ENCODE measurements around the gene ANO5.

ANO5 gene, protein sequence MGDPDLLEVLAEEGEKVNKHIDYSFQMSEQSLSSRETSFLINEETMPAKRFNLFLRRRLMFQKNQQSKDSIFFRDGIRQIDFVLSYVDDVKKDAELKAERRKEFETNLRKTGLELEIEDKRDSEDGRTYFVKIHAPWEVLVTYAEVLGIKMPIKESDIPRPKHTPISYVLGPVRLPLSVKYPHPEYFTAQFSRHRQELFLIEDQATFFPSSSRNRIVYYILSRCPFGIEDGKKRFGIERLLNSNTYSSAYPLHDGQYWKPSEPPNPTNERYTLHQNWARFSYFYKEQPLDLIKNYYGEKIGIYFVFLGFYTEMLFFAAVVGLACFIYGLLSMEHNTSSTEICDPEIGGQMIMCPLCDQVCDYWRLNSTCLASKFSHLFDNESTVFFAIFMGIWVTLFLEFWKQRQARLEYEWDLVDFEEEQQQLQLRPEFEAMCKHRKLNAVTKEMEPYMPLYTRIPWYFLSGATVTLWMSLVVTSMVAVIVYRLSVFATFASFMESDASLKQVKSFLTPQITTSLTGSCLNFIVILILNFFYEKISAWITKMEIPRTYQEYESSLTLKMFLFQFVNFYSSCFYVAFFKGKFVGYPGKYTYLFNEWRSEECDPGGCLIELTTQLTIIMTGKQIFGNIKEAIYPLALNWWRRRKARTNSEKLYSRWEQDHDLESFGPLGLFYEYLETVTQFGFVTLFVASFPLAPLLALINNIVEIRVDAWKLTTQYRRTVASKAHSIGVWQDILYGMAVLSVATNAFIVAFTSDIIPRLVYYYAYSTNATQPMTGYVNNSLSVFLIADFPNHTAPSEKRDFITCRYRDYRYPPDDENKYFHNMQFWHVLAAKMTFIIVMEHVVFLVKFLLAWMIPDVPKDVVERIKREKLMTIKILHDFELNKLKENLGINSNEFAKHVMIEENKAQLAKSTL

GRCh38 chr11:22192642-22193347 is at the start of gene ANO5:
ANO5 (plus strand) TSS chr11:22193085; CDS start chr11:22193493, 408 bp downstream.
- peaks cover 0 to 8% of the 10 kb centered on the region in 2 donors for H3K27me3 ChIP-seq (ENCODE audit: control insufficient read depth in 1 of 2, insufficient read depth in 2 of 2, low read length in 2 of 2)
- peak within 1 kb of the TSS; percentile 87 to 89 for H3K4me3 ChIP-seq (ENCODE audit: low read depth in 1 of 2, low read length in 2 of 2)
- no peaks in the 10 kb centered on the region for H3K9me3 ChIP-seq (ENCODE audit: control insufficient read depth in 1 of 2, low read length in 2 of 2)
- H3K4me1 ChIP-seq (ENCODE audit: control insufficient read depth in 1 of 2, insufficient read depth in 2 of 2, low read length in 2 of 2) = peaks cover 11 to 17% of the 10 kb centered on the region in 2 donors
- H3K9ac ChIP-seq (ENCODE audit: low read depth in 1 of 2, low read length in 2 of 2) = peak within 1 kb of the TSS; percentile 77 to 81
- H3K36me3 ChIP-seq (ENCODE audit: control insufficient read depth in 1 of 2, insufficient read depth in 2 of 2, low read length in 2 of 2) = no peaks in the 10 kb centered on the region
- H3K27ac ChIP-seq (ENCODE audit: low read depth, low read length) = no peak within 1 kb of the TSS

GRCh38 chr11:22151649-22152197 is 41.2 kb upstream of the ANO5 start:
- H3K4me3 ChIP-seq (ENCODE audit: low read depth in 1 of 2, low read length in 2 of 2) = no peak overlapping the region
- H3K4me1 ChIP-seq (ENCODE audit: control insufficient read depth in 1 of 2, insufficient read depth in 2 of 2, low read length in 2 of 2) = no peaks in the 10 kb centered on the region
- no peaks in the 10 kb centered on the region for H3K27me3 ChIP-seq (ENCODE audit: control insufficient read depth in 1 of 2, insufficient read depth in 2 of 2, low read length in 2 of 2)
- no peaks in the 10 kb centered on the region for H3K36me3 ChIP-seq (ENCODE audit: control insufficient read depth in 1 of 2, insufficient read depth in 2 of 2, low read length in 2 of 2)
- no peaks in the 10 kb centered on the region for H3K9me3 ChIP-seq (ENCODE audit: control insufficient read depth in 1 of 2, low read length in 2 of 2)
- H3K9ac ChIP-seq (ENCODE audit: low read depth in 1 of 2, low read length in 2 of 2) = no peak overlapping the region
- no peak overlapping the region for H3K27ac ChIP-seq (ENCODE audit: low read depth, low read length)

- Histone ChIP-seq H3K9me3 (ENCODE audit: control insufficient read depth in 1 of 2, low read length in 2 of 2) (no peaks in the 10 kb centered on the region), H3K36me3 (ENCODE audit: control insufficient read depth in 1 of 2, insufficient read depth in 2 of 2, low read length in 2 of 2) (no peaks in the 10 kb centered on the region), H3K4me3 (ENCODE audit: low read depth in 1 of 2, low read length in 2 of 2) (no peak overlapping the region), H3K27ac (ENCODE audit: low read depth, low read length) (no peak overlapping the region), H3K27me3 (ENCODE audit: control insufficient read depth in 1 of 2, insufficient read depth in 2 of 2, low read length in 2 of 2) (no peaks in the 10 kb centered on the region), H3K9ac (ENCODE audit: low read depth in 1 of 2, low read length in 2 of 2) (no peak overlapping the region), H3K4me1 (ENCODE audit: control insufficient read depth in 1 of 2, insufficient read depth in 2 of 2, low read length in 2 of 2) (no peaks in the 10 kb centered on the region)
Measured at GRCh38 chr11:22157531-22157930, 35.4 kb upstream of the ANO5 start.

DNA sequence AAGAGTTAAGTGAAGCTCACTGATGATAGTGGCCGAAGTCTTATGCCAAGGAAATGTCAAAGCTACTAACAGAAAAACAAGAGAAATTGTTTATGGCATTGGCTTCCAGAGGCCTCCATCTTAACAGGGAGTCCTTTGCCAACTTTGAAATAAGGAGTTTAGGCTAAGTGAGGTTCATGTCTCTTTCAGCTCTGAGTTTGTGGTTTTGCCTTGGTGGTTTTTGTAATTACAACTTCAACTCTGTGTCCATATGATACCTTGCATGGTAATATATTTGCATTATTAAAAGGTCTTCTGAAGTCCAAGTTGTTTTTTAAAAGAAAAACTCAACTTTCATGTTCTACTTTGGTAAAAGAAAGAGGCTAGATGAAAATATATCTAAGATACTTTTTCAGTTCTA is 31.4 kb upstream of the ANO5 start:
- Histone ChIP-seq H3K9ac (ENCODE audit: low read depth in 1 of 2, low read length in 2 of 2) (no peak overlapping the region), H3K4me1 (ENCODE audit: control insufficient read depth in 1 of 2, insufficient read depth in 2 of 2, low read length in 2 of 2) (no peaks in the 10 kb centered on the region), H3K9me3 (ENCODE audit: control insufficient read depth in 1 of 2, low read length in 2 of 2) (no peaks in the 10 kb centered on the region), H3K4me3 (ENCODE audit: low read depth in 1 of 2, low read length in 2 of 2) (no peak overlapping the region), H3K36me3 (ENCODE audit: control insufficient read depth in 1 of 2, insufficient read depth in 2 of 2, low read length in 2 of 2) (no peaks in the 10 kb centered on the region), H3K27me3 (ENCODE audit: control insufficient read depth in 1 of 2, insufficient read depth in 2 of 2, low read length in 2 of 2) (no peaks in the 10 kb centered on the region), H3K27ac (ENCODE audit: low read depth, low read length) (no peak overlapping the region)

- Histone ChIP-seq H3K27ac (ENCODE audit: low read depth, low read length) (no peak overlapping the region), H3K4me1 (ENCODE audit: control insufficient read depth in 1 of 2, insufficient read depth in 2 of 2, low read length in 2 of 2) (no peaks in the 10 kb centered on the region), H3K9ac (ENCODE audit: low read depth in 1 of 2, low read length in 2 of 2) (no peak overlapping the region), H3K4me3 (ENCODE audit: low read depth in 1 of 2, low read length in 2 of 2) (no peak overlapping the region), H3K36me3 (ENCODE audit: control insufficient read depth in 1 of 2, insufficient read depth in 2 of 2, low read length in 2 of 2) (no peaks in the 10 kb centered on the region), H3K27me3 (ENCODE audit: control insufficient read depth in 1 of 2, insufficient read depth in 2 of 2, low read length in 2 of 2) (no peaks in the 10 kb centered on the region), H3K9me3 (ENCODE audit: control insufficient read depth in 1 of 2, low read length in 2 of 2) (no peaks in the 10 kb centered on the region)
Measured at GRCh38 chr11:22162756-22163155, 30.1 kb upstream of the ANO5 start.

DNA sequence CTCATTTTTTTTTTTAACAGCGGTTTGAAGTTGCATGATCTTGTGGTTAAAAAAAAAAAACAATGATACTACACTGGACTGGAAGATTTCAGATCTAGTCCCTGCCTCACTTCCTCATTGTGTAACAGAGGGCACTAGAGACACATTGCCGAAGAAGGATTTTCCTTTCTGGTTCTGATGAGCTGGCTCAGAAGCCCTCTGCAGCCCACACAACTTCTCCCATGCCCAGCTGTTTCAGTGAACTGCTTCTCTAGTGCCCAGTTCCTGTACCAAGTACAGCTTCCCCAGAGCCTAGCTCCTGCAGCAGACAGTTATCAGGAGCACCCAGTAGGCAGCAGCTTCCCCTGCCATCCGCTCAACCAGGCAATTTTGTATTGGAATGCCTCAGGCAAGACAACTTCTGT is 29.5 kb upstream of the ANO5 start:
- Histone ChIP-seq H3K9me3 (ENCODE audit: control insufficient read depth in 1 of 2, low read length in 2 of 2) (no peaks in the 10 kb centered on the region), H3K36me3 (ENCODE audit: control insufficient read depth in 1 of 2, insufficient read depth in 2 of 2, low read length in 2 of 2) (no peaks in the 10 kb centered on the region), H3K9ac (ENCODE audit: low read depth in 1 of 2, low read length in 2 of 2) (no peak overlapping the region), H3K4me1 (ENCODE audit: control insufficient read depth in 1 of 2, insufficient read depth in 2 of 2, low read length in 2 of 2) (no peaks in the 10 kb centered on the region), H3K27me3 (ENCODE audit: control insufficient read depth in 1 of 2, insufficient read depth in 2 of 2, low read length in 2 of 2) (no peaks in the 10 kb centered on the region), H3K27ac (ENCODE audit: low read depth, low read length) (no peak overlapping the region), H3K4me3 (ENCODE audit: low read depth in 1 of 2, low read length in 2 of 2) (no peak overlapping the region)

GRCh38 chr11:22165087-22165486 is 27.8 kb upstream of the ANO5 start:
- no peaks in the 10 kb centered on the region for H3K36me3 ChIP-seq (ENCODE audit: control insufficient read depth in 1 of 2, insufficient read depth in 2 of 2, low read length in 2 of 2)
- H3K9me3 ChIP-seq (ENCODE audit: control insufficient read depth in 1 of 2, low read length in 2 of 2) = no peaks in the 10 kb centered on the region
- H3K4me1 ChIP-seq (ENCODE audit: control insufficient read depth in 1 of 2, insufficient read depth in 2 of 2, low read length in 2 of 2) = no peaks in the 10 kb centered on the region
- H3K27ac ChIP-seq (ENCODE audit: low read depth, low read length) = no peak overlapping the region
- H3K9ac ChIP-seq (ENCODE audit: low read depth in 1 of 2, low read length in 2 of 2) = no peak overlapping the region
- no peak overlapping the region for H3K4me3 ChIP-seq (ENCODE audit: low read depth in 1 of 2, low read length in 2 of 2)
- no peaks in the 10 kb centered on the region for H3K27me3 ChIP-seq (ENCODE audit: control insufficient read depth in 1 of 2, insufficient read depth in 2 of 2, low read length in 2 of 2)

DNA sequence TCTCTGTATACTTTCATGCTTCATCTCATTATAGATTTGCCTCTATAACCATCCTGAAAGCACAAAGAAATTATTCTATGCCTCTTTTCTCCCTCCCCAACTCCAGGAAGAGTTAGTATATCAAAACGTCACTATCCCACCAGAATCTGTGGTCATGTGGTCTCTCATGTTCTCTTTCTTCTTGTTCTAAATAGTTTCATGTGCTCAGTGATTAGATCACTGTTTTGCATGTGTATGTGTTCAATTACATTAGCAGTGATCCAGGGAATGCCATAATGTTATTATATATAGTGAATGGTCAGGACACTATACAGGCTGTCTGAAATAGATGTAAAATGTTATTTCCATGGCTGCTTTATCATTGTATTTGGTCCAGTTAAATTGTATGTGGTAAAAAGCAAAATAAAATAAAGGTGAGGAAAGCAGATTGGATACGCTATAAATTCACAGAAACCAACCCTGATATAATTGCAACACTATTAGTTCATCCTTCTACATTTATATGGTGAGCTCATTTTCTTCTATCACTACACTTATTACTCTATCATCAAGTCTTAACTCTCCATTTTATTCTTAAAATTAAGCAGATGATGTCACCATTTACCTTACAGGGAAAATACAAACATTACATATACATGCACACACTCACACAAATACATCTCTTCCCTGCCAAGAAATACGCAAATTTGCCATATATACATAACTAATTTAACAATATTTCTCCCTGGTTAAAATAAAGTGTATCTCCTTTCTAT is 26.9 kb upstream of the ANO5 start:
- no peaks in the 10 kb centered on the region for H3K36me3 ChIP-seq (ENCODE audit: control insufficient read depth in 1 of 2, insufficient read depth in 2 of 2, low read length in 2 of 2)
- no peak overlapping the region for H3K27ac ChIP-seq (ENCODE audit: low read depth, low read length)
- no peaks in the 10 kb centered on the region for H3K27me3 ChIP-seq (ENCODE audit: control insufficient read depth in 1 of 2, insufficient read depth in 2 of 2, low read length in 2 of 2)
- H3K4me1 ChIP-seq (ENCODE audit: control insufficient read depth in 1 of 2, insufficient read depth in 2 of 2, low read length in 2 of 2) = no peaks in the 10 kb centered on the region
- H3K9ac ChIP-seq (ENCODE audit: low read depth in 1 of 2, low read length in 2 of 2) = no peak overlapping the region
- H3K4me3 ChIP-seq (ENCODE audit: low read depth in 1 of 2, low read length in 2 of 2) = no peak overlapping the region
- no peaks in the 10 kb centered on the region for H3K9me3 ChIP-seq (ENCODE audit: control insufficient read depth in 1 of 2, low read length in 2 of 2)

DNA sequence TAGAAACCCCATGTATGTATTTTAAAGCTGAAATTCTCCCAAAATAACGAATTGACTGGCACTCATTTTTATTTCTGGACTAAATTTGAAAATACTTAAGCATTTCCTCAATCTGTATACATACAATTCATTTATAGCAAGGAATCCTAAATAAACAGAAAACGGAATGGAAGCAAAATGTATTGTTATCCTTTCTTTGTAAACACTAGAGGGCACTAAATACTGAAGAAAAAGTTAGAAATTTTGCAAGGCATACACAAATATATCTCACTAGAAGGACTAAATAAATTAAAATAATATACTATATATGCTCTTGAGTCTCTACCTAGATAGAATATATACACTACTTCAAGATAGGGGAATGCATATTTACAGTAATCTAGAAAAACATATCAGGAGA is 23.1 kb upstream of the ANO5 start:
- no peaks in the 10 kb centered on the region for H3K27me3 ChIP-seq (ENCODE audit: control insufficient read depth in 1 of 2, insufficient read depth in 2 of 2, low read length in 2 of 2)
- H3K27ac ChIP-seq (ENCODE audit: low read depth, low read length) = no peak overlapping the region
- H3K4me3 ChIP-seq (ENCODE audit: low read depth in 1 of 2, low read length in 2 of 2) = no peak overlapping the region
- H3K9me3 ChIP-seq (ENCODE audit: control insufficient read depth in 1 of 2, low read length in 2 of 2) = no peaks in the 10 kb centered on the region
- no peaks in the 10 kb centered on the region for H3K4me1 ChIP-seq (ENCODE audit: control insufficient read depth in 1 of 2, insufficient read depth in 2 of 2, low read length in 2 of 2)
- no peaks in the 10 kb centered on the region for H3K36me3 ChIP-seq (ENCODE audit: control insufficient read depth in 1 of 2, insufficient read depth in 2 of 2, low read length in 2 of 2)
- no peak overlapping the region for H3K9ac ChIP-seq (ENCODE audit: low read depth in 1 of 2, low read length in 2 of 2)

Data from duodenal mucosa (tissue), 2 donors.